HL-60/S4 (cell line): ENCODE measurements around the gene CA14.
"Not testable (repeated sequence)": the region's sequence is repeated elsewhere in the genome, so short reads cannot be mapped to it uniquely, and the experiment has no call there.

Source experiments
- in situ Hi-C: fragments of 300-500 bp; cut with MboI; formaldehyde crosslinking; loops from 2 replicates; pipeline ENCODE4 v1.14.3; 2022; ENCODE audit warnings: low sequenced_read_pairs

The CA14 gene

DNA sequence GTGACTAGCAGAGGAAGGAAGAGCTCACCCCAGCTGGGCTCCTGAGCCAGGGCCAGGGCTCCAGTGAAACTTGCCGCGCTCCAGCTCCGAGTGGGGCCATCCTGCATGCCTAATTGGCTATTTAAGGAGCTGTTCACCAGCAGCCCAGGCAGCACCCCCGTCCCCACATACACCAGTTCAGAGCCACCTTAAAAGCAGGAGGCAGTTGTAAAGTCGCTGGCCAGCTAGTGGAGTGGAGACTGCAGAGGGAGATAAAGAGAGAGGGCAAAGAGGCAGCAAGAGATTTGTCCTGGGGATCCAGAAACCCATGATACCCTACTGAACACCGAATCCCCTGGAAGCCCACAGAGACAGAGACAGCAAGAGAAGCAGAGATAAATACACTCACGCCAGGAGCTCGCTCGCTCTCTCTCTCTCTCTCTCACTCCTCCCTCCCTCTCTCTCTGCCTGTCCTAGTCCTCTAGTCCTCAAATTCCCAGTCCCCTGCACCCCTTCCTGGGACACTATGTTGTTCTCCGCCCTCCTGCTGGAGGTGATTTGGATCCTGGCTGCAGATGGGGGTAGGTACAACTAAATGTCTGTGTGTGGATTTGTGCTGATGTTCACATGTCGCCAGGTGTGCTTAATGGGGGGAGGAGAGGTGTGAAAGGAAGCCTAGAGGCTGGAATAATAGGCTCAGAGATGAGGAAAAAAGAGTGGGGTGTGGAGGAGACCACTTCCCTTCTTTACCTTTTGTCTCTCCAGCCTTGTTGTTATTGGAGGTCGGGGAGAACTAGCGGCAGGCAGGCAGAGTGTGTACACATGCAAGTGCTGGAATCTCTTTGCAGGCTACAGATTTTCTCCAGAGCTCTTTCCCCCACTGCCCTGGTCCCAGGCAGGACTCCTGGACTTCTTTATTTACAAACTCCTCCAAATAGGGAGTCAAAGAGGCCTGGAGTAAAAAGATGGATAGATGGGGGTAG lies at the start of gene CA14:
CA14 (plus strand) TSS at position 151 of the 962 bp plus-strand sequence; CDS start at position 506, 355 bp downstream.
- in situ Hi-C loops, result loop anchor here (10.0 kb wide), 2 partner anchors 277 to 747 kb away; partner anchors contain the start of genes MINDY1 and PRUNE1

DNA sequence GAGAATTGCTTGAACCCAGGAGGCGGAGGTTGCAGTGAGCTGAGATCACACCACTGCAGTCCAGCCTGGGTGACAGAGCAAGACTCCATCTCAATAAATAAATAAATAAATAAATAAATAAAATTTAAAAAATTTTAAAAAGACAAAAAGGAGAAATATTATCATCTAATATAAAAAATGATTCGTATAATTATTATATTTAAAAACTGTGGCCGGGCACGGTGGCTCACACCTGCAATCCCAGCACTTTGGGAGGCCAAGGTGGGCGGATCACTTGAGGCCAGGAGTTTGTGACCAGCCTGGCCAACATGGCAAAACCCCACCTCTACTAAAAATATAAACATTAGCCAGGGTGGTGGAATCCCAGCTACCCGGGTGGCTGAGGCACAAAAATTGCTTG lies 49.1 kb upstream of the CA14 start:
- in situ Hi-C loops, result not testable (repeated sequence)

DNA sequence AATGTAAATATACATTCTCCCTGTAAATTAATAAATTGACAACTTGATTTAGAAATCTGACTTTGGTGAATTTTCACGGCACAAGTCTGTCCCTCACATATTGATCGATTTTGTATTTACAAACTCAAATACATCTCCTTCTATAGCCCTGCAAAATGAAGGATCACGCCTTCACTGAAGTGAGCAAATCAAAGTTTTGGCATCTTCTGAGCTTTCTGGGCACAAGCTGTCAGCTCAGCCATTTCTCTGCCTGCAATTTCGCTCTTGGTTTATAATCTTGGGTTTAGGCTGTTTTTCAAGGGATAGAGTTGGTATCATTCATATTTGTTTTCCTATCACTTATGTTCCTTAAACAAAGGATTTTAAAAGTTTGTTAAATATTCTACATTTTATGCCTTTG lies 47.5 kb upstream of the CA14 start:
- in situ Hi-C loops, result no loop called here

DNA sequence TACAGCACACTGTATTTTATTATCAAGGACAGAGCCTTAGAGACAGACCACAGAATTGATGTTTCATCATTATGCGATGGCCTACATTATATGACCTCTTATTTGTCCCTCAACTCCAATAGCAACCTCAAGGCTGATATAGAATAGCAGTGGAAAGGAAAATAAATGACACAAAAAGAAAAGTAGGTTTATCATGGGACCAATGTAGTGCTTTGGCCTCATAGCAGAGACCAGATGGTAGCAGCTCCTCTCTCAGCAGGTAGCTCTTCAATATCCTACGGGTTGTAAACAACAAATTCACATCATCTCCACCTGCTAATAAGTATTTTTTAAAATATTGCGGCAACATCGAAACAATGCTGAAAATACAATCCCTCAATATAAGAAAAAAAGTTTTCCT lies 46.9 kb upstream of the CA14 start:
- in situ Hi-C loops, result no loop called here

DNA sequence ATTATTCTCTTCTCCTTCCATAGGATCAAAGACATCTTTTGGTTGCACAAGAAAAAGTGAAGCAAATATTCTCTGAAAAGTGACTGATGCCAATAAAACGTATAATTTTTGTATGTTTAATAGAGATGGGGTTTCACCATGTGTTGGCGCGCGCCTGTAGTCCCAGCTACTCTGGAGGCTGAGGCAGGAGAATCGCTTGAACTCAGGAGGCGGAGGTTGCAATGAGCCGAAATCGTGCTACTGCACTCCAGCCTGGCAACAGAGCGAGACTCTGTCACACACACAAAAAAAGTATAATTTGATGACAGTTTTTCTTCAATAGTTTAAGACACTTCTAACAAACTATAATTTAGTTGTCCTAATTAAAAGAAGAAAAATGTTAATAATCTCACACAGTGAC lies 45.5 kb upstream of the CA14 start:
- in situ Hi-C loops, result no loop called here

DNA sequence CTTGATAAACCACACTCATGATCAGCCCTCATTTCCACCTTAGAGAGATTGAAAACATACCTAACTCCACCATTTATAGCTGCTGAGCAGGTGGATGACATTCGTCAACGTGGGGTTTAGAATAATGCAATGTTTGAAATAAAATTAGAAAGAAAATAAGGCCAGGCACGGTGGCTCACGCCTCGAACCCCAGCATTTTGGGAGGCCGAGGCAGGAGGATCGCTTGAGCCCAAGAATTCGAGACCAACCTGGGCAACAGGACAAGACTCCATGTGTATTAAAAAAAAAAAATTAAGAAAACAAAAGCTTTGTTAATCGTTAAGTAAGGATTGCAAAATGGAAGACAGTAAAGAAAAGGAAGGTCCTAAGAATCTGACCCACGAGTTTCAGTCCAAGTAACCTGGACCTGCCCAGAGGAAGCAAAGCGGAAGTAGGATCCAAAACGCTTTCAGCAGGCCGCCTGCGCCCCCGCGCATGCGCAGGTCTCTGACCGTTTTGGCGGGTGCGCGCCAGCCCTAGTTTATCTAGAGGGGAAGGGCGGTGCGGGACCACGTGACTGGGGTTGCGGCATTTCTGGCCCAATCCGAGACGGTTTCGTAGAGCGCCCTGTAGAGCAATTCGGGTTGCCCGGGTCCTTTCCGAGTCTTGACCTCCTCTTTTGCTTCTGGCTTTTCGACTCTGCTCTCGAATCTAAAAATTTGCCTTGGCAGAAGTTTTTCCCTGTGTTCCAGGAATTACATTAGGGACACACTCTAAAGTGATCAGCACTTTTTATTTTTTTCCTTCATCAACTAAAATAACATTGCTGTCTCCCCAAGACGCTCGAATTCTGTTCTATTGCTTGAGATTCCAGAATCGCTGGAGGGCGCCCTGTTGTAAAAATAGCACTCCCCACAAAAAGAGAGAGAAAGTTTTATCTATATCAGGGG lies 44.1 kb upstream of the CA14 start:
- in situ Hi-C loops, result no loop called here

DNA sequence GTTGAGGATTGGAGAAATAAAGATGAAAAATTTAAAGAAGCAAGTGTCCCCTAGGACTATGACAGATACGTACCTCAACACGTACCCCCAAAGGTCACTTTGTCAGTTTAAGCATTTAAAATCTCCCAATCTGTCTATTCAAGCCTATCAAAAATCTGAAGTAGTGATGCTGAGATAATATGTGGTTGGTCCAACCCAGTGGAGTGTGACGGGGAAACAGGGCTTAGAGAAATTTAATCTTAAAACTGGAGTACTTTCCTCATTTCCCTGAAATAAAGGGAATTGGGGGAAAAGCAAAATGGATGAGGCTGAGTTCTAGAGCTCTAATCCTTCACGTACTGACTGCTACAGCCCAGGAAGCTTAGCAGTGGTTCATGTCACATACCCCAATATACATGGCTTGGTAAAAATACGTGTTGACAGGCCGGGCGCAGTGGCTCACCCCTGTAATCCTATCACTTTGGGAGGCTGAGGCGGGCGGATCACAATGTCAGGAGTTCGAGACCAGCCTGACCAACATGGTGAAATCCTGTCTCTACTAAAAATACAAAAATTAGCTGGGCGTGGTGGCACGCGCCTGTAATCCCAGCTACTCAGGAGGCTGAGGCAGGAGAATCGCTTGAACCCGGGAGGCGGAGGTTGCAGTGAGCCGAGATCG lies 43.3 kb upstream of the CA14 start:
- in situ Hi-C loops, result not testable (repeated sequence)

DNA sequence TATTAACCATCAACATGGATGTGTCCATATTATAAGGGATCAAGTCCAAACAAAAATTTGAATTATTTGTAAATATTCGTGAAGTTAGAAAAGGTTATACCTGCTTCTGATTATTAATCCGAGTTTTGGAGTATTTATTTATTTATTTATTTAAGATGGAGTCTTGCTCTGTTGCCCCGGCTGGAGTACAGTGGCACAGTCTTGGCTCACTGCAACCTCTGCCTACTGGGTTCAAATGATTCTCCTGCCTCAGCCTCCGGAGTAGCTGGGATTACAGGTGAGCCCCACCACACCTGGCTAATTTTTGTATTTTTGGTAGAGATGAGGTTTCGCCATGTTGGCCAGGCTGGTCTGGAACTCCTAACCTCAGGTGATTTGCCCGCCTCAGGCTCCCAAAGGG lies 41.7 kb upstream of the CA14 start:
- in situ Hi-C loops, result not testable (repeated sequence)

DNA sequence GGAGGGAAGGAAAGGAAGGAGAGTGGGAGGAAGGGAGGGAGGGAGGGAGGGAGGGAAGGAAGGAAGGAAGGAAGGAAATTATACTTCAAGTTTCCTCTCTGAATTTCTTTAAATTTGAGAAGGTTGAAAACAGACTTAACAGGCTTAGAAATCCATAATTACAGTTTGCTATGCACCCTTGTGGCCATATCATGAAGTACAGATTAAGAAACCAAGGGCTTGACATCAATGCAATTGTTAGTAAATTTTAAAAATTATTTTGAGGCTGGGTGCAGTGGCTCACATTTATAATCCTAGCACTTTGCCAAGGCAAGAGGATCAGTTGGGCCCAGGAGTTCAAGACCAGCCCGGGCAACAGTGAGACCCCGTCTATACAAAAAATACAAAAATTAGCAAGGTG lies 36.0 kb upstream of the CA14 start:
- in situ Hi-C loops, result no loop called here

DNA sequence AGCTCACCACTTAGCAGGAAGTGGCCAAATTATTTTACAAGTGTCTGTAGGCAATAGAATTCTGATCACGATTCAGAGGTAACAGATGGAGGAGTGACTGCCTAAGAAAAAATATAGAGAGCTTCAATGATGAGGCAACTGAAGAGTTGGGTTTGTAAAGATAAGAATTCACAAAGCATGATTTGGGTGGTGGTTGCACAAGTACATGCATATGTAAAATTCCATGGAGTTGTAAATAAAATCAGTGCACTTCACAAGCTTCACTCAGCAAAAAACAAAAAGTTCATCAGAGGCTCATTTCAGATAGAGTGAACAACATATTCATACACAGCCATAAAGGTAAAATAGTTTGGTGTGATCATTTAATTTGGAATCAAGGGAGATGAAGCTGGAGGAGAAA lies 32.6 kb upstream of the CA14 start:
- in situ Hi-C loops, result no loop called here

DNA sequence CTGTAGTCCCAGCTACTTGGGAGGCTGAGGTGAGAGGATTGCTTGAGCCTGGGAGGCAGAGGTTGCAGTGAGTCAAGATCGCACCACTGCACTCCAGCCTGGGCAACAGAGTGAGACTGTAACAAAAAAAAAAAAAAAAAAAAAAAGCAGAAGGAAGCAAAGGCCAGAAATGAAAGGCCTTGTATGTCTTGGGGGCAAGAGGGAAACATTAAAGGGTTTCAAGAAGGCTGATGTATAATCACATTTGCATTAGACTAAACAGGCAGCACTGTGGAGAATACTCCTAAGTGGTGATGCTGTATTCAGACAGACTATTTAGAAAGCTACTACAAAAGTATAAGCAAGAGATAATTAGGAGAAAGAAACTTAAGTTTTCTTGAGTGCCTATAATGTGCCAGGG lies 32.0 kb upstream of the CA14 start:
- in situ Hi-C loops, result no loop called here

DNA sequence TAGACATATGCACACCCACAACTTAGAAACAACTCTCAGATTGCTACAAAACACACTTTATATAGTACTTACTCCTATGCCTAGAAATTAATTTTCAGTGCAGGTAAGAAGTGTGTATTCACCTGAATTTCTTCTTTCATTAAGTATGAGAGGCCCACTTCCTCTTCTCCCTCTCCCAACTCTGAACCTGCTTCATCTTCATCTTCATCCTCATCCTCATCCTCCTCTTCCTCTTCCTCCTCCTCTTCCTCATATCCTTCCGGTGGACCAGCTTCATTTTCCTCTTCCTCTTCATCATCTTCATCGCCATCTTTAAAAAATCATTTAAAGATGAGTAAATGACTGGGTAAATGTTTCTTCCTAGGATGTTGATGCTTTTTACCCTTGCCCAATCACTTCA lies 31.1 kb upstream of the CA14 start:
- in situ Hi-C loops, result no loop called here

DNA sequence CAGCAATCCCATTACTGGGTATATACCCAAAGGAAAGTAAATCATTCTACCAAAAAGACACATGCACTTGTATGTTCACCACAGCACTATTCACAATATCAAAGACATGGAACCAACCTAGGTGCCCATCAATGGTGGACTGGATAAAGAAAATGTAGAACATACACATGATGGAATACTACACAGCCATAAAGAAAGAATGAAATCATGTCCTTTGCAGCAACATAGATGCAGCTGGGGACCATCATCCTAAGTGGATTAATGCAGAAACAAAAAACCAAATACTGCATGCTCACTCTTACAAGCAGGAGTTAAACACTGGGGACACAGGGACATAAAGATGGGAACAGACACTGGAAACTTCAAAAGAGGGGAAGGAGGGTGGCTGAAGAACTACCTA lies 30.3 kb upstream of the CA14 start:
- in situ Hi-C loops, result no loop called here

DNA sequence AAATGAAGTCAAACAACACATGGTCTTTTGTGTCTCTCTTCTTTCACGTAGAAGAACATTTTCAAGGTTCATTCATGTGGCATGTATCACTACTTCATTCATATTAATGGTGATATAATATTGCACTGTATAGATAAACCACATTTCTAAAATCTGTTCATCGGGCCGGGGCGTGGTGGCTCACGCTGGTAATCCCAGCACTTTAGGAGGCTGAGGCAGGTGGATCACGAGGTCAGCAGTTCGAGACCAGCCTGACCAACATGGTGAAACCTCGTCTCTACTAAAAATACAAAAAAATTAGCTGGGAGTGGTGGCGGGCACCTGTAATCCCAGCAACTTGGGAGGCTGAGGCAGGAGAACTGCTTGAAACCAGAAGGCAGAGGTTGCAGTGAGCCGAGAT lies 29.3 kb upstream of the CA14 start:
- in situ Hi-C loops, result not testable (repeated sequence)

DNA sequence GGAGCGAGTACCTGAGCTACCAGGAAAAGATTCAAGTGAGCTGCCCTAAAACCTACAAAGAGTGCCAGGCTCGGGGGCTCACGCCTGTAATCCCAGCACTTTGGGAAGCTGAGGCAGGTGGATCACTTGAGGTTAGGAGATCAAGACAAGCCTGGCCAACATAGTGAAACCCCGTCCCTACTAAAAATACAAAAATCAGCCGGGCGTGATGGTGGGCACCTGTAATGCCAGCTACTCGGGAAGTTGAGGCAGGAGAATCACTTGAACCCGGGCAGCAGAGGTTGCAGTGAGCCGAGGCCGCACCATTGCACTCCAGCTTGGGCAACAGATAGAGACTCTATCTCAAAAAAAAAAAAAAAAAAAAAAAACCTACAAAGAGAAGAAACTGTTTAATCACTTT lies 24.7 kb upstream of the CA14 start:
- in situ Hi-C loops, result not testable (repeated sequence)

DNA sequence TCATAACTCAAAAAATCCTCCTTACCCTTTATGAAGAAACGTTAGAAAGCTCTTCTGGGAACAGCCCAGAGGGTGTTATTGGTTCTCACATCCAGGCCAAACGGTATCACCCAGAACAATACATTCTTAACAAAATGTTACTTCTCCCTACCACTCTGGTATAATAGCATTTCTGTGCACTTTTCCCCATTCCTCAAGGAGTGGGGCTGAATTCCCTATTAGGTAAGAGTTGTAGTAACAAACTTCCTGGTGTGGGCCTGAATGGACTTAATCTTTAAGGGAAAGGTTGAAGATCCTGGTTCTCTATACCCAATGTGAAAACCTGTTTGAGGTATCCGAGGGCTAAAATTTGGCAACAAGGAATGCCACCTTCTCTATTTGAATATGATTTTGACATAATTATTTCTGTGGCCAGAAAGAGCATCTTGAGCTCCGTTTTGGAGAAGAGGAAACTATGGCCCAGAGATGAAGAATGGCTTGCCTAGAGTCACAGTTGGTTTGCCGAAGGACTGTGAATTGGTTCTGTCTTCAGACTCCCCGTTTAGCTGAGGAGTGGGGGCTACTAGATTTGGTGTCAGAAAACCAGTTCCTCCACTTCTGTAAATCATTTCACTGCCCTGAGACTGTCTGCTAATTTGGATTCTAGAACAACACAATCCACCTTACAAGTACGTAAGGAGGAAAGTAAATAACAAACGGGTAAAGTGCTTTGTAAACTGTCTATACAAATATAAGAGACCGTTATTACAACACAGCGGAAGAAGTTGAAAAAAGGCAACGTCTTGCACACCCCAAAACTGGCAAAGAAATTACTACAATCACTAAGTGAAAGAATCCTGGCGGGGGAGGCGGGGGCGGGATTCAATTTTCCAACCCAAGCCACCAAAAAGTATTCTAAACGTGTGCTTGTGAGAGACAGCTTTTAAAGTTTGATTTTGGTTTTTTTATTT lies 23.9 kb upstream of the CA14 start:
- in situ Hi-C loops, result no loop called here

DNA sequence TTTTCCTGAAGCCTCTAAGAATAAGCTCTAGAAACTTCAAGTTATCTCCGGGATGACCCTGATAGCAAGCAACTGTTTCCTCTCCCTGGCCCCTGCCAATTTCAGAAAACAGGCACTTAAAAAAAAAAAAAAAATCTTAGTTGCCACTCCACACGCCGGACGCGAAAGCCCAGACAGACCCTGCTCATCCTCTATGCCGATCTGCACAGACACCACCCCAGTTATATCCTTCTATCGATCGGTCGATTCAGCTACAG lies 23.3 kb upstream of the CA14 start:
- in situ Hi-C loops, result no loop called here

DNA sequence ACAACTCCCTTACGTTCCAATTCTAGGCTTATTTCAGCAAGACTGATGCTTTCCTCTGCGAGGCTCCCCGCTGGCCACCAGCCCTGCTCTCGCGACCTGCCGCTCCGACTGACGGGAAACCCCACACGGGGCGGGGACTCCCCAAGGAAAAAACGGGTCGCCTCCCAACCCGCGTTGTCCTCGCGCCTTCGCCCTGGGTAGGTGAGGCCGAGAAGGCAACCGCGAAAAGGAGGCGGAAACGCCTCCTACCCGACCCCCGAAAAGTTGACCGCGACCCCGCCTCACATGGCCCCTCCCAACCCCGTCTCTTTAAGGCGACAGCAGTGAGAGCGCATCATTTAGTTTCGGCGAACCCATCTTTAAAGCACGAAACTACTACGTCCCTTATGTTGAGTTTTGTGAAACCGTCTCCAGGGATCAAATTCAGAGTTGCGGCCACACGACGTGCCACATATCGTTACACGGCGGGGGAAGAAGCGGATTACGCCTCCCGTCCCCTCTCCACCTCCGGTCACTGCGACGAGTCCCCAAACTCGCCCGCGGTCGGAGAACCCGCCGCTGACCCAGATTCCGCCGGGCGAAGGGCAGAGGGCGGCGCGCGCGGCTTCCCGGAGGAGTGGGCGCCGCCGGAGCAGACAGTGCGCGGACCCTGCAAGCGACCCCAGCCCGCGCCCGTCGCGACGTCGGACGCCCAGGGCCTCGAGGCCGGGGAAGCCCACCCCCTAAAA lies 22.8 kb upstream of the CA14 start:
- in situ Hi-C loops, result no loop called here

DNA sequence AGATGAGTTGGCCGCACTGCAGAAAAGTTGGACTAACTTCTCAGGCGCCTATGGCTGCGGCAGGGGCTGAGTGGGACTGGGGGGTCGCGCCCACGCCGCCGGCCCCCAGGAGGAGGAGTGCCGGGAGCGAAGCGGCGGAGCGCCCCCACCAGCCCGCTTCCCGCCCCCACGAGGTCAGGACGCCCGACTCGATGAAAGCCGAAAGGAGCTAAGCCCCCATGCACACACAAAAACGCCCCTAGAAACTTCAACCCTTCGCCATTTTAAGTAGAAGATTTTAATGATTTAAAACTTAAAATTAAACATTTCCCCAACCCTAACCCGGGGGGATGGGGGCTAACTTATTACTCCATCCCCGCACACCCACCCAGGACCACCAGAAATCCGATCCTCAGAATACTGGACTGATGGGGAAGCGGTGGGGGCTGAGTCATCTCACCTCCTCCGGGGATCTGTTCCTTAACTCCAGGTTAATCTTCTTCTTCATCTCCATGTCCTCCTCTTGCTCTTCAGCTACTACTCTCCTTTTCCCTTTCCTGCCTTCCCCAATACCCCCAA lies 22.2 kb upstream of the CA14 start:
- in situ Hi-C loops, result no loop called here
